M059J (cell line): Measurements from ENCODE around the gene AP3B2. TPM values are rescaled to one million over a fixed set of nuclear protein-coding genes. Genes with fewer than 3 reads are reported as not detected.
A peak's percentile ranks its signal among the peaks of the same experiment; 100 is the strongest.
"Not testable (repeated sequence)": the region's sequence is repeated elsewhere in the genome, so short reads cannot be mapped to it uniquely, and the experiment has no call there.

Source experiments
- DNase-seq: peaks from one replicate; pipeline ENCODE4 v3.0.0-alpha.2; 2012; ENCODE audit warnings: low read depth
- total RNA-seq: library from RNA; depleted of rRNA; stranded (reverse); fragments of >200 nt; shearing (Covaris generic); gene quantifications from 2 replicates; pipeline ENCODE4 v1.2.3, GENCODE V29; 2014

AP3B2 gene
- total RNA-seq, 1 experiment from 2014 or later, result 0.12 TPM

DNA sequence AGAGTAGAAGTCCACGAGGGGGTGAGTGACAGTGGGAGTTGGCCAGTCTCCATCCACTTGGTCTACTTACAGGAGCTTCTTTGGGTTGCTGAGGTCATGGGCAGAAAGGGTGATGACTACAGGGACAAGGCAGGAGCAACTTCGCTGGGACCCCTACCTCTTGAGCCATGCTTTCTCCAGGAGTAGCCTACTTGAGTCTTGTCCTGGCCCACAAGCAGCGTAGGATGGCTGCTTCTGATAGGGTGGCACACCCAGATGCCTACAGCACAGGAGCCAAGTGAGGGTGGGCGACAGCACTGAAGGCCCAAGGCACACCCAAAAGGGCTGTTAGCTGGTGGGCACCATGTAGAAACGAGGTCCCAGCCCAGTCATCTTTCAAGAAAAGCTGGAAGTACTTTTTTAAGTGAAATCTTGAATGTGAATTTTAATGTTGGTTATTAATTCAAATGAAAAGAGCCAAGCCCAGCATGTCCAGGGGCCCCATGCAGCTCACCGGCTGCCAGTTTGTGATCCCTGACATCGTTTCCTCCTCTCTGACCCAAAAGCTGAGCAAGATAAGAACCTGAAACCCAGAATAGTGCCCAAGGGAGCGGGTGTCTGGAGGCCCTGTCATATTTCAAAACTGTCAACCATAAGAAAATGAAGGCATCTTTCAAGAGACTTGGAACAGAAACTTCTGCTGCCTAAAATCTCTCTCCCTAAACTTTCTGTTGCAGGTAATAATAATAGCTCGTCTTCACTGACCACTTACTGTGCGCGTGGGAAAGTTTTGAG, 60.3 kb downstream of the AP3B2 start:
- DNase-seq, result no peak

DNA sequence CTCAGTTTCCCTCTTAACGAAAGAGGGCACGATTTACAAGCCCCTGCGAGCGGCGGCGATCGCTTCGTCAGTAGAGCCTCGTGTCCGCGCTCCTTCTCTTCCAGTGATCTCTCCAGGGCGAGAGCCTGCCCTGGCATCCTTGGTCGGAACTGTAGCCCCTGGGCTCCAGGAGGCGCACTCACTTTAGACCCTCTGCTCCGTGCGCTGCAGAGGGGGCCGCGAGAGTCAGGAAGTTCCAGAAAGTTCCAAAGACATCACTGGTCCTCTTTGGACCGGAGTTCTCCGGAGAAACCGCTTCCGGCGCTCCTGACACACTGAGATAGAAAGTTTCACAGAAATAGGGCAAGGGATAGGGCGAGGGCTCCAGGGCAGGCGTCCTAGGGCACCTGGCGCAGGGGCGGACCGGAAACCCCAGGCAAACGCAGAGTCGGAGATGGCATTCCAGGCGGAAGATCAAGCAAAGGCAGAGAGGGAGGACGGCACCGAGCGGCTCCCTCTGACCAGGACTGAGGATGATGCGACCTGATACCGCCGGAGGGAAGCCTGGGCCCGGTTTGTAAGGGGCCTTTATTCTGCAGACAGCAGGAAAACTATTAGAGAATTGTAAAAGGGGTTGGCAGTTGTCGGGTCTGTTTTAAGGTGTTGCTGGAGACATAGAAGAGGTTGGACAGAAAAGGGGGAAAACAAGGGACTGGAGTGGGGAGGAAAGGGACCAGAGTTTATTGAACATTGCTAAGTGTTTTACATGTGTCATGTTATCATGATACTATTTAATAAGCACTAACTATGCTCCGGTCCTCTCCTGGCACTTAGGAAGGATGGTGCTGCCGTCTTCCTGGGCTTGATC, 61.2 kb downstream of the AP3B2 start:
- no peak for DNase-seq

GRCh38 chr15:82647835-82648256, 61.8 kb downstream of the AP3B2 start:
- peak; percentile 4 for DNase-seq

DNA sequence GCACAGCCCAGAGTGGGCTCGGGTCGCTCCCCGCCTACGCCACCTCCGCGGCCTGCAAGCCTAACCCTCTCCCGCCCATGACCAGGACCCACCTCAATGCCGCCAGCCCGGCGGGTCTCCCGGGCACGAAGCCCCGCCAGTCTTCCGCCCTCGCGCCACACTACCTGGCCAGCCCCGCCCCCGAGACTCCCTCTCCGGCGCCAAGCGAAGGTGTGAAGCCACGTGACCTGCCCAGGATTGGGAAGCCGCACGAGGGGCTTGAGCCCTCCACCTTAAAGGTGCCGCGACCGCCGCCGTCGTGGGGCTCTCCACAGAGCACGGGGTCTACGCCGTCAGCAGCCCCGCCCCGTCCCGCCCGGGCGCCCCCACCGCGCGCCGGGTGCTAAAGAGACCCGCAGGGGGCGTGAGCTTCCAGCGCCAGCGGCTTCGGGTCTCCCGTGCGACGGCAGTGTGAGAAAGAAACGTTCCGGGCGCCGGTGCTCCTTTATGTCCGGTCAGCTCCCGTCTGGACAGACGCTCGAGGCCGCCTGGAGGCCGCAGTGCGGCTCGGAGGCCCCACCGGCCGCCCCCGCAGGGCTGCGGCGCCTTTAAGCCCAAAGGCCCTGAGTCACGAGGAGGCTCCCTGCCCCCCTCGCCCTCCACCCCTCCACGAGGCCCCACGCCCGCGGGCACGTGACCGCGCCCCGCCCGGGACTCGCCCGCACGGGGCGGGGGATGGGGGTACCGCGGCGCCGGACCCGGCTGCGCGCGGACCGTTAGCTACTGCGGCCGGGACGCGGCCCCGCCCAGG, 62.4 kb downstream of the AP3B2 start, which contains the start of gene CPEB1:
CPEB1 (minus strand) TSS at position 319 of the 790 bp plus-strand sequence. CDS start 18,904 bp downstream, outside the sequence.
- DNase-seq, result peak; percentile 28

DNA sequence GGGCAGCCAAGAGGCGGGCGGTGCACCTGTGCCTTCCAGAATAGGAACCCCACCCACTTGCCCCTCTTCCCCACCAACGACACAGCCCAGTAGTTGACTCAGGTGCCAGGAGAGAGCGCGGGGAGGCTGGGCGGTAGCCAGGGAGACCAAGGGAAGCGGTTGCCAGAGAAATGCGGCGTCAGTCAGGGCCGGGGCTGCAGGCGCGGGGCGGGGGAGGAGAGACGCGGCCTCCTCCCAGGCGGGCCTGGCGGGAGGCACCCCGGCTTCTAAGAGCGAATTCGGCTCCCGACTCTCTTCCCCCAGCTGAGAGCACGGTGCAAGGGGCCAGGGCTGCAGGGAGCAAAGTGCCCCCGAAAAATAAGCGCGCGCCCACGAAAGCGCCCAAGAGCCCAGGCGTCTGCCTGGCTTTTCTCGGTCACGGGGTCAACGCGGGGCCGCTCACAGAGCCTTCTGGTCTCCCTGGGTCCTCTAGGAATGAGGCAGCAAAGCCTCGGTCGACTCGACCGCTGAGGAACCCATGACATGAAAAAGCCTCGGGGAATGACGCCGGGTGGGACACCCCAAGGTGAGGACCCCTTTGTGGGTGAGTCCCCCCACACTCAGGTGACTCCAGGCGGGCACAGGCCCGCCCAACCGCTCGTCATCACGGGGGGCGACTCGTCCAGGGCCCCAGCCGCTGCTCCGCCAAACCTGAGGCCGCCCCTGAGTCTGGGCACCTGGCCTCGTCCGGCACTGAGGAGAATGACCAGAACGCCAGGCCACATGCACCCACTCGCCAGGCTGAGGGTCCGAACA, 63.2 kb downstream of the AP3B2 start:
- no peak for DNase-seq

DNA sequence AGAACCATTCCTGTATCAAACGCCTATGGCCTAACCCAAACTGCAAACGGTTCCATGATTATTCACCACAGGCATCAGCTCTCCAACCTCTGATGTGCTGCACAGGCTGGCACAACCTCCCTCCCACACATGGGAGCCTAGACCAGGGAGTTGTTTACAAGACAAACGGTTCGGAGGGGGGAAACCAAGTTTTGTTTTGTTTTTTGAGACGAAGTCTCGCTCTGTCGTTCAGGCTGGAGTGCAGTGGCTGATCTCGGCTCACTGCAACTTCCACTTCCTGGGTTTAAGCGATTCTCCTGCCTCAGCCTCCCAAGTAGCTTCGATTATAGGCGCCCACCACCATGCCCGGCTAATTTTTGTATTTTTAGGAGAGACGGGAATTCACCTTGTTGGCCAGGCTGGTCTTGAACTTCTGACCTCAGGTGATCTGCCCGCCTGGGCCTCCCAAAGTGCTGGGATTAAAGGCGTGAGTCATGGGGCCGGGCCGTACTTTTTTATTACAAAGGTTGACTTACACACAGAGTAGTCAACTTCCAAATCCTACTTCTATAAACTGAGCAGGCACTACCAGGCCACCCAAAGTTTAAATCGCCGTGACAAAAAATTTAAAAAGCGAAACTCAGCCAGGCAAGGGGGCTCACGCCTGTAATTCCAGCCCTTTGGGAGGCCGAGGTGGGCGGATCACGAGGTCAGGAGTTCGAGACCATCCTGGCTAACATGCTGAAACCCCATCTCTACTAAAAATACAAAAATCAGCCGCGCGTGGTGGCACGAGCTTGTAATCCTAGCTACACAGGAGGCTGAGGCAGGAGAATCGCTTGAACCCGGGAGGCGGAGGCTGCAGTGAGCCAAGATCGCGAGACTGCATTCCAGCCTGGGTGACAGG, 64.5 kb downstream of the AP3B2 start:
- not testable (repeated sequence) for DNase-seq

DNA sequence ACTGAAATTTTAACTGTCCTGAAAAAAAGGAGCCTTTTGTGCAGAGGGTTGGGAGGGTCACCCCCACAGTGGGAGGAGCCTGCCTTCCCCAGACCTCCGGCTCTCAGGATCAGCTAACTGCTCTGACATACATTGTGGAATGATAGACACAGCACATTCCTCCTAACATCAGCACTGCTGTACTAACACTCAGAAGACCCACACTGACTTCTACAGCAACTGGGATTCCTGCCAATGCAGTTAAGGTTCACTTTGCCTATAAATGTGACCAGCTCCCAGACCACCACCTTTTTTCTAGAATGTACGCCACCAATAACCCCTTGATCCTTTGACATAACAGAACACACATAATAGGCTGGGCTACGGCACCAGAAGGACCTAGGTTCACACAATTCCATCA, 65.7 kb downstream of the AP3B2 start:
- DNase-seq, result no peak

DNA sequence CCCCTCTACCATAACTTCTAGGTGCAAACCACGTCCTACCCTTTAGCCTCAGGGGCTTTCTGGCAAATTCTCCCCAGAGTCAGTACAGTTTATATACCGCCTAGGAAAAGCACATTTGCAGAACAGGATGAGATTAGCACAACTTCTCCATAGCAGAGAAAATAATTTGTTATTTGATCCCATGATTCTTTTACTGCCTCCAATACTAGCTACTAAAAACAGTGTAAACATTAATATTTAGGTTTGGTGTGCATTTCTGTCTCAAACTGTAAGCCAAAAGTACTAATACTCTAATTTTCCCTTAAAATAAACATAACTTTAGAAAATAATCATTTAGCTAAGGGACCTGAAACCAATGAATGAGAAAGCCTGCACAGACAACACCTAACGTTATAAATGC, 67.0 kb downstream of the AP3B2 start:
- DNase-seq, result no peak

- DNase-seq, result no peak
These were observed 68.4 kb downstream of the AP3B2 start for GRCh38 chr15:82641129-82641798.

DNA sequence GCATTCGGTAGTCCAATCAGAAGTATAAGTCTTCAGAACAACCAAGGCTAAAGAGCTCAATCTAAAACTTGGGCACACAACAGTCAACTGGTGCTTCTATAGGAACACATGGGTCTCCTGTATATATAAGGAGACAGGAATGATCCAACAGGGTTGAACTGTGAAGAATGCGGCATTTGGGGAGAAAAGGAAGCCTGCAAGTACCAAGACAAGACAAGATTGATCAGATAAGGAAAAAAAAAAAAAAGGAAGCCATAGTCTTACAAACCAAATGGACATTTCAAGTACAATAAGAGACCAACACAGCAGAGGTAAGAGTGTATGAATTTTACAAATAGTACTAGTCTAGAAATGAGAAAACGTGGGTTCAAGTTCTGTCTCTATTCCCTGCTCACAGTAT, 69.0 kb downstream of the AP3B2 start:
- no peak for DNase-seq

GRCh38 chr15:82635798-82636197, 73.9 kb downstream of the AP3B2 start:
- DNase-seq, result no peak

DNA sequence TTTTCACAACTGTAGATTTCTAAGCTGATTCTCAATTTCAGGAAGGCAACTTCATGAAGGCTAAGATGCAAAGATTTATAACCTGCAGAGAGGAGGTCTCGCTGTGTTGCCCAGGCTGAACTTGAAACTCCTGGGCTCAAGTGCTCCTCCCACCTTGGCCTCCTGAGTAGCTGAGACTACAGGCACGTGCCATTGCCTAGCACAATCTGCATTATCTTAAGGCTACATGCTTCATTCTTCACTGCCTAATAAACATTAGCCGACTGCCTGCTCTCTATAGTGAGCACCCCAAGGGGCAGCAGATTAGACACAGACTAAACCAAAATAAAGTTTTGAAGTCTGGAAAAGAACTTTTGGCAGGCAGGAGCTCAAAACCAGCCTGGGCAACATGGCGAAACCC, 79.6 kb downstream of the AP3B2 start:
- DNase-seq, result no peak

GRCh38 chr15:82625136-82625535, 84.5 kb downstream of the AP3B2 start:
- DNase-seq, result peak; percentile 66

DNA sequence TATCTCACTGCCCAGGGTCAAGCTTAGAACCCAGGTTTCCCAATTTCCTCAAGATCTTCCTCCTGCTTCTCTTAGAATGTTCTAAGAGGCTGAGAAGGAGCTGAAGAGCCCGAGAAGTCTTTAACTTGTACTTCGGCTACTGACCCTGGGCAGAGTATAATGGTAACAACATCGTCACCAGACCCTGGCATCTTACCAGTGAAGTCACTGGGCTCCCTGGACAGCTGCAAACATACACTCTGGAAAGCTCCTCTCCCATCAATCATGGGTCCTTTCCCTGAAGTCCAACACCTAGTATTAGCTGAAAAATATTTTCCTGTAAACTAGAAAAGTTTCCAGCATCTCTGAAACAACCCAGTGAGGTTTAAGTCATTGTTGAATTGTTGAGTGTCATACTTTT, 85.2 kb downstream of the AP3B2 start:
- DNase-seq, result no peak

- peak; percentile 47 for DNase-seq
These were observed 85.7 kb downstream of the AP3B2 start for GRCh38 chr15:82624008-82624407.

GRCh38 chr15:82621970-82622369, 87.7 kb downstream of the AP3B2 start:
- no peak for DNase-seq

DNA sequence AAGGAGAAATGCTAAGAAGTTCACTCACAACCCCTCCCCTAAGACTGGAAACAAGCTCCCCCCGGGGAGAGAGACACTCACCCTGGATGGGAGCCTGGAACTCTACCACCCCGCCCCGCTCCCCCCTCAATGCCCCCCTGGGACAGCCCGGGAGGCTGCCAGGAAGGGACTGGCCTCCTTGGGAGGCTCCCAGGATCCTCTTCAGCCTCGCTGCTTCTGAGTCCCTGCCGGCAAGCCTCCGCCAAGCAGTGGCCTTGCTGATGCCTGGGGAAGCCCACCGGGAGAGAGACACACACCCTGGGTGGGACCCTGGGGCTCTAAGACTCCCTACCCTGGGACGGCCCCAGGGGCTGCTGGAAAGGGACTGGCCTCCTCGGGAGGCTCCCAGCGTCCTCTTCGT, 95.9 kb downstream of the AP3B2 start:
- no peak for DNase-seq

GRCh38 chr15:82611348-82611747, 98.3 kb downstream of the AP3B2 start:
- no peak for DNase-seq
